H1 (cell line): Measurements from ENCODE around the gene DYNC1H1. TPM values are rescaled to one million over a fixed set of nuclear protein-coding genes. Genes with fewer than 3 reads are reported as not detected.

Experiments used
- CTCF ChIA-PET: fragments of 300-600 bp; sonication (Branson Sonifier 250); formaldehyde crosslinking; loops from one replicate; lab custom pipeline; 2021; ENCODE audit not compliant: partially characterized antibody; lab: Charles Lee
- POLR2A ChIA-PET: fragments of 300-600 bp; sonication (Branson Sonifier 250); formaldehyde crosslinking; loops from one replicate; lab custom pipeline; 2021; ENCODE audit warnings: inconsistent platforms; ENCODE audit not compliant: partially characterized antibody; lab: Charles Lee
- DNase-seq, 2 experiments: peaks; one replicate each; pipeline versions ENCODE4 v3.0.0 to v3.0.0-alpha.2; 2010 to 2022; ENCODE audit warnings: low spot score in 2 of 2, low read depth in 1 of 2, mixed read lengths in 1 of 2
- FAIRE-seq: peaks from 2 replicates; lab custom pipeline; 2011; peaks lifted over from hg19 to GRCh38; lab: Jason Lieb, UNC
- H2AFZ ChIP-seq: 2 replicates; pipeline ENCODE4 v1.8.1; 2012; ENCODE audit warnings: low read length, inconsistent platforms
- H2AK5ac ChIP-seq: 2 replicates; pipeline ENCODE4 v1.6.1; 2013; ENCODE audit warnings: low read depth, low read length
- H2BK120ac ChIP-seq: replicated peaks from 2 replicates; pipeline ENCODE3; 2013; ENCODE audit warnings: low read depth, low read length, inconsistent platforms
- H2BK12ac ChIP-seq: 2 replicates; pipeline ENCODE4 v1.6.1; 2013; ENCODE audit warnings: low read depth, low read length
- H2BK15ac ChIP-seq: 2 replicates; pipeline ENCODE4 v1.6.1; 2013; ENCODE audit warnings: low read length
- H2BK20ac ChIP-seq: 2 replicates; pipeline ENCODE4 v1.6.1; 2013; ENCODE audit warnings: low read length
- H2BK5ac ChIP-seq: 2 replicates; pipeline ENCODE4 v1.6.1; 2013; ENCODE audit warnings: low read depth, low read length
- H3K14ac ChIP-seq: 2 replicates; pipeline ENCODE4 v1.6.1; 2013; ENCODE audit warnings: inconsistent platforms; ENCODE audit not compliant: insufficient read length
- H3K18ac ChIP-seq: 2 replicates; pipeline ENCODE4 v1.6.1; 2013; ENCODE audit warnings: low read length; ENCODE audit errors: extremely low read depth
- H3K23ac ChIP-seq: 2 replicates; pipeline ENCODE4 v1.6.1; 2013; ENCODE audit warnings: inconsistent platforms; ENCODE audit not compliant: insufficient read length
- H3K23me2 ChIP-seq: 2 replicates; pipeline ENCODE4 v1.6.1; 2013; ENCODE audit warnings: low read depth, low read length
- H3K27ac ChIP-seq: 2 replicates; pipeline ENCODE4 v1.6.1; 2011; ENCODE audit warnings: low read depth, low read length, inconsistent platforms
- H3K27me3 ChIP-seq, 4 experiments: replicated peaks in 1 of 4; 1 replicate in 1 of 4; 2 replicates in 3 of 4; pipeline versions ENCODE4 v1.6.1 to v1.8.1; 2011 to 2013; ENCODE audit warnings: low read length in 3 of 4, mild to moderate bottlenecking in 3 of 4, inconsistent platforms in 2 of 4, mixed read lengths in 2 of 4, moderate library complexity in 1 of 4; ENCODE audit not compliant: control insufficient read depth in 3 of 4, insufficient read depth in 3 of 4; ENCODE audit errors: extremely low read depth in 1 of 4
- H3K36me3 ChIP-seq, 4 experiments: 2 replicates each; pipeline versions ENCODE4 v1.6.1 to v1.8.1; 2011 to 2013; ENCODE audit warnings: mild to moderate bottlenecking in 4 of 4, low read length in 3 of 4, moderate library complexity in 2 of 4, control low read depth in 1 of 4, inconsistent platforms in 1 of 4; ENCODE audit not compliant: insufficient read depth in 4 of 4, control insufficient read depth in 2 of 4
- H3K4ac ChIP-seq: replicated peaks from 2 replicates; pipeline ENCODE3; 2013; ENCODE audit warnings: low read length, low read depth, mixed read lengths, inconsistent platforms; ENCODE audit not compliant: insufficient read length
- H3K4me1 ChIP-seq, 4 experiments: replicated peaks in 1 of 4; 1 replicate in 1 of 4; 2 replicates in 3 of 4; pipeline versions ENCODE4 v1.6.1 to v1.8.1; 2011 to 2013; ENCODE audit warnings: low read length in 3 of 4, inconsistent platforms in 2 of 4, mixed read lengths in 1 of 4; ENCODE audit not compliant: insufficient read depth in 4 of 4, control insufficient read depth in 3 of 4
- H3K4me2 ChIP-seq, 2 experiments: 2 replicates each; pipeline versions ENCODE4 v1.6.1 to v1.8.1; 2011 to 2013; ENCODE audit warnings: low read depth in 2 of 2, low read length in 2 of 2, control low read depth in 1 of 2, inconsistent platforms in 1 of 2, mild to moderate bottlenecking in 1 of 2; ENCODE audit not compliant: insufficient read depth in 1 of 2
- H3K4me3 ChIP-seq, 4 experiments: fragments of 200-600, 300-600 bp in 1 of 4; sonication (generic), shearing (Covaris generic), sonication (Bioruptor Twin) in 1 of 4; 2 replicates each; pipeline versions ENCODE4 v1.5.1 to v1.8.1; 2011 to 2016; ENCODE audit warnings: low read length in 4 of 4, low read depth in 3 of 4, control low read depth in 2 of 4, inconsistent platforms in 2 of 4, mild to moderate bottlenecking in 2 of 4, mixed read lengths in 1 of 4, moderate library complexity in 1 of 4; ENCODE audit not compliant: insufficient read depth in 2 of 4; ENCODE audit errors: extremely low read depth in 1 of 4
- H3K56ac ChIP-seq: replicated peaks from 2 replicates; pipeline ENCODE3; 2013; ENCODE audit warnings: low read depth, mild to moderate bottlenecking, mixed read lengths, low read length, inconsistent platforms; ENCODE audit not compliant: insufficient read length
- H3K79me1 ChIP-seq: 2 replicates; pipeline ENCODE4 v1.6.1; 2013; ENCODE audit warnings: low read depth, low read length, control low read depth
- H3K79me2 ChIP-seq, 2 experiments: 2 replicates each; pipeline versions ENCODE4 v1.6.1 to v1.8.1; 2012 to 2013; ENCODE audit warnings: low read length in 2 of 2, mild to moderate bottlenecking in 2 of 2, inconsistent platforms in 1 of 2; ENCODE audit not compliant: insufficient read depth in 2 of 2, control insufficient read depth in 1 of 2
- H3K9ac ChIP-seq, 4 experiments: replicated peaks in 1 of 4; 1 replicate in 1 of 4; 2 replicates in 3 of 4; pipeline versions ENCODE4 v1.6.1 to v1.8.1; 2011 to 2013; ENCODE audit warnings: low read depth in 3 of 4, low read length in 3 of 4, control low read depth in 2 of 4, mild to moderate bottlenecking in 2 of 4, moderate library complexity in 2 of 4, inconsistent platforms in 1 of 4; ENCODE audit errors: extremely low read depth in 1 of 4
- H3K9me3 ChIP-seq, 2 experiments: 2 replicates each; pipeline versions ENCODE4 v1.6.1 to v1.8.1; 2012 to 2013; ENCODE audit warnings: mild to moderate bottlenecking in 2 of 2, moderate library complexity in 2 of 2, control low read depth in 1 of 2, inconsistent platforms in 1 of 2, low read depth in 1 of 2, low read length in 1 of 2, mixed read lengths in 1 of 2; ENCODE audit not compliant: insufficient read depth in 2 of 2
- H4K20me1 ChIP-seq, 2 experiments: replicated peaks in 1 of 2; 2 replicates each; pipeline versions ENCODE3 to v1.8.1; 2011 to 2013; ENCODE audit warnings: inconsistent platforms in 2 of 2, low read length in 2 of 2, mild to moderate bottlenecking in 1 of 2; ENCODE audit not compliant: insufficient read depth in 2 of 2, control insufficient read depth in 1 of 2
- H4K5ac ChIP-seq: 2 replicates; pipeline ENCODE4 v1.6.1; 2013; ENCODE audit warnings: low read length, low read depth, mixed read lengths, inconsistent platforms; ENCODE audit not compliant: insufficient read length
- H4K8ac ChIP-seq: 2 replicates; pipeline ENCODE4 v1.8.0; 2013; ENCODE audit warnings: mild to moderate bottlenecking, moderate library complexity, low read length, inconsistent platforms; ENCODE audit not compliant: insufficient read depth; ENCODE audit errors: extremely low read depth
- H4K91ac ChIP-seq: replicated peaks from 2 replicates; pipeline ENCODE3; 2013; ENCODE audit warnings: low read length, mixed read lengths, inconsistent platforms; ENCODE audit not compliant: insufficient read length
- BRCA1 ChIP-seq: IDR thresholded peaks from 2 replicates; pipeline ENCODE4 v1.6.1; 2012; ENCODE audit warnings: low read depth, low read length, improper control_type of control experiment
- FOSL1 ChIP-seq: IDR thresholded peaks from 2 replicates; pipeline ENCODE4 v1.6.1; 2011; ENCODE audit warnings: mild to moderate bottlenecking, low read depth, low read length, moderate library complexity; ENCODE audit not compliant: insufficient read depth
- KDM4A ChIP-seq: IDR thresholded peaks from one replicate; pipeline ENCODE4 v1.7.1; 2012; ENCODE audit warnings: low read depth, mild to moderate bottlenecking, moderate library complexity, low read length, inconsistent platforms; ENCODE audit not compliant: severe bottlenecking
- NRF1 ChIP-seq: IDR thresholded peaks from 2 replicates; pipeline ENCODE4 v1.6.1; 2011; ENCODE audit warnings: mild to moderate bottlenecking, low read depth, low read length, improper control_type of control experiment
- PHF8 ChIP-seq: fragments of 200-600 bp; sonication (generic); conservative IDR thresholded peaks from 2 replicates; pipeline ENCODE4 v1.7.1; 2012; ENCODE audit warnings: low read depth, mild to moderate bottlenecking, inconsistent platforms, low read length, moderate library complexity
- POU5F1 ChIP-seq: IDR thresholded peaks from 2 replicates; pipeline ENCODE4 v1.6.1; 2011; ENCODE audit warnings: low read depth, mild to moderate bottlenecking, low read length, moderate library complexity
- RAD21 ChIP-seq, 2 experiments: IDR thresholded peaks in 1 of 2; conservative IDR thresholded peaks in 1 of 2; 2 replicates each; pipeline ENCODE4 v1.6.1; 2011; ENCODE audit warnings: low read depth in 2 of 2, low read length in 2 of 2, improper control_type of control experiment in 1 of 2, inconsistent platforms in 1 of 2, mild to moderate bottlenecking in 1 of 2, moderate library complexity in 1 of 2
- RFX5 ChIP-seq: IDR thresholded peaks from 2 replicates; pipeline ENCODE4 v1.6.1; 2011; ENCODE audit warnings: low read depth, low read length, improper control_type of control experiment, borderline replicate concordance
- SP1 ChIP-seq: IDR thresholded peaks from 2 replicates; pipeline ENCODE4 v1.6.1; 2011; ENCODE audit warnings: low read depth, low read length
- TAF7 ChIP-seq: optimal IDR thresholded peaks from 2 replicates; pipeline ENCODE3; 2011; ENCODE audit warnings: low read depth, mild to moderate bottlenecking, inconsistent platforms, low read length, moderate library complexity, borderline replicate concordance
- WGBS, 2 experiments: shearing (Covaris generic) in 1 of 2; methylation state at CpG; one replicate each; pipeline versions ENCODE4 v1.1.6 to v1.1.7; 2013 to 2015; ENCODE audit warnings: low lambda C conversion rate in 2 of 2, mixed read lengths in 2 of 2, inconsistent platforms in 1 of 2, low coverage in 1 of 2, missing lambda C conversion rate in 1 of 2; ENCODE audit not compliant: insufficient replicate concordance in 2 of 2, insufficient coverage in 1 of 2, insufficient read length in 1 of 2; ENCODE audit errors: extremely low coverage in 1 of 2, missing lambda C conversion rate in 1 of 2; 5-methylcytosine and 5-hydroxymethylcytosine counted together
- polyA plus RNA-seq, 7 experiments: library from polyadenylated mRNA; depleted of rRNA in 3 of 7; stranded (reverse) in 5 of 7; unstranded in 2 of 7; fragments of >200 nt in 5 of 7; fragments of 200-250 nt in 2 of 7; gene quantifications; 1 replicate in 5 of 7; 2 replicates in 1 of 7; 4 replicates in 1 of 7; pipeline versions ENCODE4 v1.2.1 to v1.2.3, GENCODE V29; 2011 to 2013; ENCODE audit warnings: missing spikeins in 2 of 7, mixed read lengths in 2 of 7
- total RNA-seq: library from RNA; stranded (reverse); fragmentation: NEBNext Ultra II Directional; extraction: Animal tissue kit (Norgen Biotek cat#: 25700); gene quantifications from 2 replicates; pipeline ENCODE4 v1.2.1, GENCODE V29; 2021
- TF ChIP-seq, protein P1 (sequence below): IDR thresholded peaks from 2 replicates; pipeline ENCODE4 v1.6.1; 2011; ENCODE audit warnings: low read length, improper control_type of control experiment
- TF ChIP-seq, protein P2 (sequence below): IDR thresholded peaks from 2 replicates; pipeline ENCODE4 v1.6.1; 2012; ENCODE audit warnings: inconsistent platforms

The DYNC1H1 gene
- total and polyA plus RNA-seq, 2 of the 8 experiments (the other 6 are each of a cell fraction or from before 2014, with no cell fraction given), result 238 to 387 TPM

DNA sequence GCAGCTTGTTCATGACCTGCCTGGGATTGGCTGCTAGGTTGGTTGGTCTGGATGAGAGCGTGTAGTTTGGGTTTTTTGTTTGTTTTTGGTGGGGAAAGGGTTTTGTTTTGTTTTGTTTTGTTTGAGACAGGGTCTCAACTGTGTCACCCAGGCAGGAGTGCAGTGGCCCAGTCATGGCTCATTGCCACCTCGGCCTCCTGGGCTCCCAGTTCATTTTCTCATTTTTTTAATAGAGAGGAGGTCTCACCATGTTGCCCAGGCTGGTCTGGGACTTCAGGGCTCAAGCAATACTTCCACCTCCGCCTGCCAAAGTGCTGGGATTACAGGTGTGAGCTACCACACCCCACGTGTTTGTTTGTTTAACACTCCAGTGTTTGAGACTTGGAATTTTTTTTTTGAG lies 3.8 kb downstream of the DYNC1H1 start:
- no peak overlapping the region for H2BK5ac ChIP-seq
- H3K27ac ChIP-seq, result no peak overlapping the region
- no peaks in the 10 kb centered on the region for H3K9me3 ChIP-seq
- no peak overlapping the region for H2AFZ ChIP-seq
- peaks cover 0 to 9% (median 3%) of the 10 kb centered on the region in 4 experiments; a peak in 2 of 7 replicates for H3K27me3 ChIP-seq
- H3K79me2 ChIP-seq, result peaks cover 36 to 80% of the 10 kb centered on the region in 2 experiments
- no peak overlapping the region for H3K14ac ChIP-seq
- H3K23me2 ChIP-seq, result peaks cover 6% of the 10 kb centered on the region
- no peak overlapping the region for H2BK12ac ChIP-seq
- H4K5ac ChIP-seq, result no peak overlapping the region
- no peak overlapping the region for H3K4me2 ChIP-seq
- H3K36me3 ChIP-seq, result peaks cover 0 to 4% (median 2%) of the 10 kb centered on the region in 4 experiments; a peak in 3 of 8 replicates
- POLR2A ChIA-PET, result interaction anchor here (0.6 kb wide), 1 partner anchor 281 kb away, joined by 3 read pairs; no protein-coding TSS in a partner anchor
- no peak overlapping the region for H2AK5ac ChIP-seq
- H2BK15ac ChIP-seq, result no peak overlapping the region
- H3K4me1 ChIP-seq, result peaks cover 0 to 1% (median 0%) of the 10 kb centered on the region in 4 experiments; a peak in 1 of 7 replicates
- no peak overlapping the region for H3K4me3 ChIP-seq
- no peak overlapping the region for H3K9ac ChIP-seq
- peaks cover 2 to 12% of the 10 kb centered on the region in 2 experiments for H4K20me1 ChIP-seq
- no peak overlapping the region for H3K56ac ChIP-seq
- H3K23ac ChIP-seq, result no peak overlapping the region
- no peak overlapping the region for H2BK20ac ChIP-seq
- no peak for FAIRE-seq
- no peak for DNase-seq
- H4K91ac ChIP-seq, result no peak overlapping the region
- H4K8ac ChIP-seq, result no peak overlapping the region
- no peak overlapping the region for H2BK120ac ChIP-seq
- WGBS, 2 experiments, result 92 to 100% methylated on average over 1 to 4 of the region's 4 CpGs
- CTCF ChIA-PET, result interaction anchor here (0.6 to 1.2 kb wide), 4 partner anchors 15 to 222 kb away, joined by 3 to 6 read pairs (median 3); no protein-coding TSS in a partner anchor
- H3K79me1 ChIP-seq, result peaks cover 8% of the 10 kb centered on the region
- no peak overlapping the region for H3K18ac ChIP-seq
- no peak overlapping the region for H3K4ac ChIP-seq
- no peak for TF ChIP-seq RAD21 (IDR thresholded peaks at IDR 0.05 in 1 of 2, conservative IDR thresholded peaks at IDR 0.05 in 1 of 2; ENCODE audit: low read depth in 2 of 2, low read length in 2 of 2)
- no peak for TF ChIP-seq SP1
- no peak for TF ChIP-seq FOSL1
- no peak for TF ChIP-seq KDM4A
- TF ChIP-seq PHF8, result no peak
- TF ChIP-seq RFX5, result no peak
- TF ChIP-seq NRF1, result no peak
- no peak for TF ChIP-seq POU5F1
- TF ChIP-seq TAF7, result no peak
- TF ChIP-seq, protein P1, sequence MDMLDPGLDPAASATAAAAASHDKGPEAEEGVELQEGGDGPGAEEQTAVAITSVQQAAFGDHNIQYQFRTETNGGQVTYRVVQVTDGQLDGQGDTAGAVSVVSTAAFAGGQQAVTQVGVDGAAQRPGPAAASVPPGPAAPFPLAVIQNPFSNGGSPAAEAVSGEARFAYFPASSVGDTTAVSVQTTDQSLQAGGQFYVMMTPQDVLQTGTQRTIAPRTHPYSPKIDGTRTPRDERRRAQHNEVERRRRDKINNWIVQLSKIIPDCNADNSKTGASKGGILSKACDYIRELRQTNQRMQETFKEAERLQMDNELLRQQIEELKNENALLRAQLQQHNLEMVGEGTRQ, result no peak
- no peak for TF ChIP-seq BRCA1
- TF ChIP-seq, protein P2, sequence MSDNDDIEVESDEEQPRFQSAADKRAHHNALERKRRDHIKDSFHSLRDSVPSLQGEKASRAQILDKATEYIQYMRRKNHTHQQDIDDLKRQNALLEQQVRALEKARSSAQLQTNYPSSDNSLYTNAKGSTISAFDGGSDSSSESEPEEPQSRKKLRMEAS, result no peak
